ENCODE data around the gene HAUS8. TPM values are rescaled to one million over a fixed set of nuclear protein-coding genes. Genes with fewer than 3 reads are reported as not detected.

The HAUS8 gene
- total and polyA plus RNA-seq, 9 of the 15 experiments (the other 6 are each of a cell fraction or from before 2014, with no cell fraction given), result 20.5 to 53.2 (median 36.0) TPM

- TF ChIP-seq MAZ (CRISPR knock-in tag; conservative IDR thresholded peaks at IDR 0.05 in 1 of 2, IDR thresholded peaks at IDR 0.05 in 1 of 2) (no peak), TEAD4 (IDR thresholded peaks at IDR 0.05; ENCODE audit: low read length) (no peak), TEAD4 (CRISPR knock-in tag; IDR thresholded peaks at IDR 0.05; ENCODE audit: borderline replicate concordance) (no peak), HIVEP1 (CRISPR knock-in tag; IDR thresholded peaks at IDR 0.05) (no peak), NR2F6 (CRISPR knock-in tag; IDR thresholded peaks at IDR 0.05) (no peak), MGA (IDR thresholded peaks at IDR 0.05) (peak; percentile 44; the same call in 1 of the 2 replicates), ZNF766 (CRISPR knock-in tag; conservative IDR thresholded peaks at IDR 0.05) (no peak), L3MBTL2 (IDR thresholded peaks at IDR 0.05) (peak; percentile 62), E2F6 (IDR thresholded peaks at IDR 0.05; ENCODE audit: borderline replicate concordance in 1 of 2, extremely low read depth in 1 of 2, insufficient read depth in 1 of 2, insufficient read length in 1 of 2, low read depth in 1 of 2, low read length in 1 of 2, poor library complexity in 1 of 2, severe bottlenecking in 1 of 2) (peak in 1 of 2 experiments; percentile 15)
Observed at GRCh38 chr19:17002455-17002854, 72.8 kb downstream of the HAUS8 start (continued).
